HG03135 (cell line): ENCODE data around the gene CHCHD6.

ENCODE experiments used
- ATAC-seq: cut with Tn5 transposase; IDR thresholded peaks from one replicate; pipeline ENCODE4 v1.9.1; 2021; ENCODE audit warnings: mild to moderate bottlenecking, moderate library complexity; ENCODE audit not compliant: unreplicated experiment

CHCHD6 gene, protein sequence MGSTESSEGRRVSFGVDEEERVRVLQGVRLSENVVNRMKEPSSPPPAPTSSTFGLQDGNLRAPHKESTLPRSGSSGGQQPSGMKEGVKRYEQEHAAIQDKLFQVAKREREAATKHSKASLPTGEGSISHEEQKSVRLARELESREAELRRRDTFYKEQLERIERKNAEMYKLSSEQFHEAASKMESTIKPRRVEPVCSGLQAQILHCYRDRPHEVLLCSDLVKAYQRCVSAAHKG

DNA sequence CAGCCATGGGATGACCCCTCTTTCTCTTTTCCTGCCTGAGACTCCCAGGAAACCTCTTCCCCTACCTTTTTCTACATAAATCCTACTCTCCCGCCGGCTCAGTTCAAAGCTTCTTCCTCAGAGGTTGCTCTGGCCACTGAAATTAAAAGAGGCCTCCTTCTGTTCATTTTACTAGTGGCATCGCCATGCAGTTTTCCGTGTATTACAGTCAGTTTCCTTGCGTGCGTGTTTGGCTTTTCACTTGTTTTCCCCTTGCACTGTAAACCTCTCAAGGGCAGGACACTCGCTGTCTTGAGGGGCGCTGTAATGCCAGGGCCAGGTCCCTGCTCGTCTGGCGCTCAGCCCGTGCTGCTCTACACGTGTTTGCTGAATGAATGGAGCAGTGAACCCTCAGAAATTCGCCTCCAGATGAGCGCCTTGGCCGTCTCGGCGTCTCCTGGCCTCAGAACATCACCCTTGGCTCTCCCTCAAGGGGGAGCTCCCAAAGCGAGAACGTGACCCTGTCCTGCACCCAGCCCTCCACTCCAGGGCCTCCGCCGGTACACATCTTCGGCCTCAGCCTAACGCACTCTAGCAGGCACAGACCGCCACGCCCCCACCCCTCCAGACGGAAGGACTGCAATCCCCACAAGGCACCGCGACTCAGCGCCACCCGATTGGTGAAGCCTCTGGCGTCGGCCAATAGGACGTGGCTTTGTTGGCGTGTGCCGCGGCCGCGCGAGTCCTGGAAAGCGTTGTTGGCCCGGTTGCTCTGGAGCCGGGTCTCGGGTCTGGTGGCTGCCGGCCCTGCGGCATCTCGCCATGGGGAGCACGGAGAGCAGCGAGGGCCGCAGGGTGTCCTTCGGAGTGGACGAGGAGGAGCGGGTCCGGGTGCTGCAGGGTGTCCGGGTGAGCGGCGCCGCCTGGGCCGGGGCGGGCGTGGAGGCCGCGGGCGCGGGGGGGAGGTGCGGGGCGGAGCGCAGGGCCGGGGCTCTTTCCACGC lies at the start of gene CHCHD6:
TSS of gene CHCHD6 (plus strand) at position 729 of the 982 bp plus-strand sequence. CDS start at position 802, 73 bp downstream.
- ATAC-seq, result peak; percentile 95

DNA sequence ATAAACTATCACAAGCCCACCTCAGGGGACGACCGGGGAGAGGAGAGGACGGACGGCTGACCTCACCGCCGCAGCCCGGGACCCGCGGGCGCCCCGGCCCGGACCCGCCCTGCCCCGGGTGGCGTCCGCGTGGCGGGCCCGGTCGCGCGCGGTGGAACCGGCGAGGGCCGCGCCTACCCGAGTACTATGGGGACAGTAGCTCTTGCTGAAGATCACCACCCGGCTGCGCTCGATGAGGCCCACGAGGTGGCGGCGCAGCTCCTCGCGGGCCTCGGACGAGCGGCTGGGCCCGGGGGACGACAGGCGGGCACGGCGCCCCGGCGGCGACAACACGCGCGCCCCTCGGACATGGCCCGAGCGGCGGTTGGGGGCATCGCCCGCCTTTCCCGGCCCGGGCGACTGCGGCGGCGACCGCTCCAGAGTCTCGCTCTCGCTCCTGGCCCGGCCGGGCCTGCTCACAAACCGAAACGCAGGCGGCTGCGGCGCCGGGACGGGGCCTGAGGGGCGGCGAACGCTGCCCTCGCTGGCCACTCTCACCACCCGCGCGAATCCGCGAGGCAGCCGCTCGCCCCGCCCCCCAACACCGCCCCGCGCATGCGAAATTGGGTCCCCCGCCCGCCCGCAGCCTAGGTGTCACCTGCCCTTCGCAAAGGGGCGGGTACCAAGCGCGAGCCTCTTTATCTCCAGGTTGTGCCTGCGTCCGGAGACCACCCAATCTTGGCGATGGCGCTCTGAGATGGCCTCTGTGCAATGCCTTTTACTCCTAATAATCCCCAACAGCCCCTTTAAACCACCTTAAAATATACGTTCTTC lies 49.3 kb upstream of the CHCHD6 start, which contains the start of gene TXNRD3:
TSS of gene TXNRD3 (minus strand) at position 554 of the 813 bp plus-strand sequence.
- no peak for ATAC-seq

DNA sequence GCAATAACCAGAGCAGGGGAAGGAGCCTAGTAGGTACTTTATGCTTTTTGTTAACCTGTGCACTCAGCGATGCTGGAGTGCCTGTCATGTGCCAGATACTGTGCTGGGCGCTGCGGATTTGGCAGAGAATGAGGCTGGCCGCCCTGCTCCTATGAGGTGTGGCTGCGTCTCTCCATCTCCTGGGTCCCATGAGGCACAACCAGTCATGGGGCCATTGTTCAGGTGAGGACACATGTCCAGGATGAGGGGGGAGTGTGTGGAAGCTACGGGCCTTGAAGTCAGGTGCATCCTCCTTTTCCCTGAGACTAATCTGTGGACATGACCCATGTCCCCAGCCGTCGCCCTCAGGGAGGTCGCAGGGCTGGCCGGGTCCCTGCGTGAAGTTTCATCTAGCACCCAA lies 48.2 kb upstream of the CHCHD6 start:
- no peak for ATAC-seq

DNA sequence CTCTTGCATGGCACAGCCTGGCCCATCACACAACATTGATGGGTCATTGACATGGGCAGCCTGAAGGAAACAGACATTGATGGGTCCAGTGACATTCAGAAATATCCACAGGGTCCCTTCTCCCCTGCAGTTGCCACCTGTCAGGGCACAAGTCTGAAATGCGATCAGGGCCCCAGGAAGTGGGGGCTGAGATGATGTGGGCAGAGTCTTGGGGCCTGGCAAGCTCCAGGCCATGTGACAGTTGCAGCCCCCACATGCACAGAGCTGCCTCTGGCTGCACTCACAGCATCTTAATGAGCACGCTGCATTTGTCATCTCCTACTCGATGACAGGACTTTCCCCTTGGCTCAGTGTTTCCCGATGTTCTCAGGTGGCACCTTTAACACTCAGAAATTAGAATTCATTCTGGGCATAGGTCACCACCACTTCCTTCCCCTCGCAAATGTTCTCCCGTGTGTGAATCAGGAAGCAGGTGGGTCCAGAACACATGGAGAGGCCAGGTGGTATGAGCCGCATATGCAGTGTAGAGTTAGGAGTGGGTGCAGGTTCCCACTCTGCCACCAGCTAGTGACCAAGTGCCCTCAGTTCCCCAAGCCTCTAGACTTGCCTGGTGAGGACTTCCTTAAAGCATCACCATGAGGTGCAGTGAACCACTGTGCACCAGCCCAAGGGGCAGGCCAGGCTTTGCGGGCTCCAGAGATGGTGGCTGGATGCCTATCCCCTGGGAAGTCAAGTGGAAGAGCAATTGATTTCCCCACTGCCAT lies 47.5 kb upstream of the CHCHD6 start:
- ATAC-seq, result no peak

DNA sequence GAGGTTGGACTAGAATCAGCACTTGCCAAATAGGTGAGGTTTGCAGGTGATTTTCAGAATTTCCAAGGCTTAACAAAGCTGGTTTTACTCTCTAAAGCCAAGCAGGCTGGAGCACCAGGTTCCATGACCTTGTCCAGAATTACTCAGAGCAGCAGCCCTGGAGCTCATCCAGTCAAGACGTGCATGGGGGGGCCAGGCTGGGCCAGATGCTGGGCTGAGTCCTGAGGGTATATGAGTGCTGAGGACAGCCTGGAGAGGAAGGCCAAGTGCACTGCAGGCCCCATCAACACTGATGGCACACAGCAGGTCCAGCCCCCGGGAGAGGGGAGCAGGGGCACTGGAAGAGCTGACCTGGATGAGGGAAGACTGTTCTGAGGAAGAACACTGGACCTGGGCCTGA lies 46.1 kb upstream of the CHCHD6 start:
- ATAC-seq, result no peak

DNA sequence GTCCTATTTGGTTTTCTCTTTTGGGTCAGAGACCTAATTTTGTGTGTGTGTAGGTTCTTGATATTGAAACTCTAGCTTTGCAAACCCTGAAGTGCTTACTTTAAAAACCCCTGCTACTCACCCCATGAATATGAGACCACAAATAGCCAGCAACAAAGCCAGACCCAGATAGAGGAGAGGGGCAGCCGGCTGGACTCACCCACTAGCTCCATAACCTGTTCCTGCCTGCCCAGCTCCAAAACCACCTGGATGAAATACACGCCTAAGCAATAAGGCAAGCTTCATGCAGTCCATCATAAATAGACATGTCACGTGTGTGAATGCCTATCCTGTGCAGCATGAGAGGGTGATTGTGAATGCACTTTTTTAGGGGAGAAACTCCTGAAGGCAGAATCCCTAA lies 45.5 kb upstream of the CHCHD6 start:
- ATAC-seq, result no peak

DNA sequence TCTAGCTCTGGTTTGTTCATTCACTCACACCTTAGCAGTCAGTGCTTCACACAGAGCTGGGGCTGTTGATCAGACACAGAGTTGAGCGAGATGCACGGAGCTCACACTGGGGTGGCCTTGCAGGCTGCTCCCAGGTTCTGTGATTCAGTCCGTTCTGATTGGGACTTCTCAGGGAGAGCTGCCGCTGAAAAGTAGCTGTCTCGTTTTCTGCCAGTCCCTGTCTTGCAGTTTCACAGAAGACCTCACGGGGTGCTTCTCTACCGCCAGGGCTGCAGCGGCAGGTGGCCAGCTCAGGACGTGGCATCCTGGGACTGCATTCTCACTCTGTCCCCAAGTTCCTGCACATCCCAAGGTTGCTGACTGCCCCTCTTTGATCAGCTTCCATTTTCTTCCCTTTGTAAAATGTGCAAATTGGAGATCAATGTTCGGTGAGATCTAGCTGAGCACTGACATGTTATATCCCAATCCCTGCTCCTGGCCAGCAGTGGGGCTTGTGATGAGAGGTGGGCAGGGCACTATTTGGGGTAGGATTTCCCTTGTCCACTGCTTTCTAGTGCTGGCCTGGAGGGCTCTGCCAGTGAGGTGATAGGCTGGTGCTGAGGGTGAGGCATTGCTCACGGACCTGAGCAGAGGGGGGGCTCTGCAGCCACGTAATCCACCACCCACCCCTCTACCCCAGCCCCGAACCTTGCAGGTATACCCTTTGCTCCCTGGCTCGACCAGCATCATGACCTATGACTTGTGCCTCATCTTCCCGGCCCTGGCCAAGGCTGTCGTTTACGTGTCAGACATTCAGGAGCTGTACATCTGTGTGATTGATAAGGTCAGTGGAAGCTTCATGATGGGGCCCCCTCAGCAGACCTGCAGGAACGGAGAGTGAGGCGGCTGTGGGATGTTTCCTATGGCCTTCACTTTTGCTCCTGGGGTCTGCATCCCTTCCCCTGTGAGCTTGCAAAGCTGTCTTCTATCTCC lies 43.8 kb upstream of the CHCHD6 start:
- no peak for ATAC-seq

DNA sequence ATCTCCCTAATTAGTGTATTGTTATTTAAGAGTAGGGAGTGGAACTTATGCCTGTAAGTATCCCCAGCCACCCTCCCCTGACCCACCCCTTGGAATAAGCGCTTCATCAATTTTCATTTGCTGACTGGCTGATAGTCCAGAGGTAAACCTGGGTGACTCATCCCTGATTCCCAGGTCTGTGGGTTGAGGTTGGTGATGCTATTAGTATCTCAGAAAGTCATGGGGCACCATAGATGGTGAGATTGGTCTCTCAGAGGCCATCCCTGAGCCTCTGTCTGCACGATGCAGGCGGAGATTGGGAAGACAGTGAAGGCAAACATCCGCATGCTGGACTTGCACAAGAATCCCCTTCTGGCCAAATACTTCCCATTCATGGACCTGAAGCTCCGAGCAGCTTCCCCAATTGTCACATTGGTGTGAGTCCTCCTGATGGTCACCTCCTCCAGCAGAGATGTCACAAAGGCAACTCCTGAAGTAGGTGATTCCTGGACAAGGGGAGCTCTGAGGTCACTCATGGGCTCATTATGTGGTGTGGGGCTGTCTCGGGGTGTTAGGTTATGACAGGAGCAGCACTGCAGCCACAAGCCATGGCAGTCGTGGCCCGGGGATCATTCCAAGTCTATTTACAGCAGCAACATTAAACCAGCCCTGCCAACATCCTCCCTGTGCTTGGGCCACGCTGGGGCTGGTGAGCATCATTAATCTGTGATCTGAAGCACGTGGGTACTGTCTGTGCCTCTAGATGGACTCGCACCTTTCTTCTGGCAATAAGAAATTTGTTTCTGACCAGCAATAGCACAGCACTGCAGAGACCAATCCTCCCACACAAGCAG lies 42.3 kb upstream of the CHCHD6 start:
- no peak for ATAC-seq

DNA sequence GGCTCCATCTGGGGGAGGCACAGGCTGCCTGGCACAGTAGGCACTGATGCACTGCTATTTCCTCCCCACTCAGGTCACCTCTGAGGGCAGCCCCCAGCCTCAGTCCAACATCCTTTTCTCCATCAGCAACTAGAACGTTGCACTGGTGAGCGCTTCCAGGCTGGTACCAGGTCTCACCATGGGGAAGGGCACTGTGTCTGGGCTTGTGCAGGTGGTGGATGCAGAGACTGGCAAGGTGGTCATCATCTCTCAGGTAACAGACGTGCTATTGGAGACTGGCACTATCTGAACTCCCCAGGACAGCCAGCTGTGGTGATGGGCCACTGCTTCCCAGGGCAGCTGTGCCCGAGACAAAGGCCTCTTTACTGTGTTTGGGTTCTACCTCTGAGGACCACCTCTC lies 40.8 kb upstream of the CHCHD6 start:
- ATAC-seq, result no peak

DNA sequence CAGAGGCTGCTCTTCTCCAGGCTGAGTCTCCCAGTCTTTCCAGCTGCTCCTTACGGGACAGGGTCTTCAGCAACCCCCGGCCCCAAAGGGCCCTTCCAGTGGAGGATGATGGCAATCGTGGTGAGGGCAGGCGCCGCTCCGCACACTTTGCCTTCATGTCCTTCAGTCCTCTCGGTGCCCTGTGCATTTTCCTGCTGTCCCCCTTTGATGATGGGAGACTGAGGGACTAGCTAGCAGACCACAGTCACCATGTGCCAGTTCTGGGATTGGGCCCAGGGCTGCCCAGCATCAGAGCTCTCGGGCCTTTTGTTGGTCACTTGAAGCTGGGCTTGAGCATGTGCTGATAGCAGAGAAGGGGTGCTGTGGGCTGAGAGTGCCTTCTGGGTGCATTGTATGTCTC lies 40.3 kb upstream of the CHCHD6 start:
- ATAC-seq, result no peak

DNA sequence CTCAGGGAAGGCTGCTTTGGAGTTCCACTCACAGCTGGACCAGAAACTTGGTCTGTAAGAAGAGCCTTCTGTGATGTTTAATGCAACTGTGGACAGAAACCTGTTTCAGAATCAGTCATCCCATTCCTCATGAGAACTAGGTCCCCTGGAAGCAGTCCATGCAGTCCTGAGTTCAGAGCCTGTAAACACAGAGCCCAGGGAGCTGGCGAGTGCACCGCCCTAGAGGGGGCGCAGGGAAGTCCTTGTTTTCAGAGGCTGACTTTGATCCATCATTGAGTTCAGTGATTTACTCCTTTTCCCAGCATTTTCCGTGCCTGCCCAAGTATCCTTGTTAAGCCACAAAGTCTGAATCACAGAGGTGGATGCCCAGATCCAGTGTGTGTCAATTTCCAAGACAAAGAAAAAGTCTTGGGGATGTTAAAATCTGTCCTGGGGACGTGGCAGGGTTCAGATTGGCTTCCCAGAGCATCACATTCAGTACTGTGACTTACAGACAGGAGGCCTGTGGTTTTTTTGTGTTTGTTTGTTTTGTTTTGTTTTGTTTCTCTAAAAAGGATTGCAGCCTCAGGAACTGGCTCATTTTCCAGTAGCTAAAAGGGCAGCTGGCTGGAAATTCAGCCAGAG lies 39.3 kb upstream of the CHCHD6 start:
- no peak for ATAC-seq

DNA sequence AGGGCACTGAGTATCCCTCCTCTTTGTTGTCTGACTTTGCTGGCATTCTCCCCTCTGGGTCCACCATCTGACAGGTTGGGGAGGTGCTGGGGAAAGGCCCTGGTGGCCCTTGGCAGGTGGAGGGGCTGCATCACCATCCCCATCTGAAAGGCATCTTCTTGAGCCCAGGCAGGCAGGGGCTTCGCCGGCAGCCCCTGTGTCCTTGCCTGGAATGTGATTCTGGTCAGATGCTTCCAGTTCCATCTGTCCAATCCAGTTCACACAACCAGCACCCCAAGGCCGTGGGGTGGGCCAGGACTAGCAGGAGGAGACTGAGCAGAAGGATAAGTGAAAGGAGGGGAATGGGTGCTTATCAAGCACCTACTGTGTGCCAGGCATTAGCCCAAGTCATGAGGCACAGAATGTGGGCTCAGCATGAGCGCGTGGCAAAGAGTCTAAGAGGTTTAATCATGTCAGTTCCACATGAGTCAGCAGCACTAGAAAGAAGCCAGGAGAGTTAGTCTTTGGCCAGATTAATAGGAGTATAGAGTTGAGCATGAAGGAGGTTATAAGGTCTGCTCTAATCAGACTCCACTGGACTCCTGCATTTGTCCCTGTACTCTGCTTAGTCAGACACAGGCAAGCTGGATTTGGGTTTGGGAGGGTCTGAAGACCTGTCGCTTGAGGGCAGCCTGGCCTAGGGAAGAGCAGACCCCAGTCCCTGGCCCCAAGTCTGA lies 38.7 kb upstream of the CHCHD6 start:
- ATAC-seq, result no peak

DNA sequence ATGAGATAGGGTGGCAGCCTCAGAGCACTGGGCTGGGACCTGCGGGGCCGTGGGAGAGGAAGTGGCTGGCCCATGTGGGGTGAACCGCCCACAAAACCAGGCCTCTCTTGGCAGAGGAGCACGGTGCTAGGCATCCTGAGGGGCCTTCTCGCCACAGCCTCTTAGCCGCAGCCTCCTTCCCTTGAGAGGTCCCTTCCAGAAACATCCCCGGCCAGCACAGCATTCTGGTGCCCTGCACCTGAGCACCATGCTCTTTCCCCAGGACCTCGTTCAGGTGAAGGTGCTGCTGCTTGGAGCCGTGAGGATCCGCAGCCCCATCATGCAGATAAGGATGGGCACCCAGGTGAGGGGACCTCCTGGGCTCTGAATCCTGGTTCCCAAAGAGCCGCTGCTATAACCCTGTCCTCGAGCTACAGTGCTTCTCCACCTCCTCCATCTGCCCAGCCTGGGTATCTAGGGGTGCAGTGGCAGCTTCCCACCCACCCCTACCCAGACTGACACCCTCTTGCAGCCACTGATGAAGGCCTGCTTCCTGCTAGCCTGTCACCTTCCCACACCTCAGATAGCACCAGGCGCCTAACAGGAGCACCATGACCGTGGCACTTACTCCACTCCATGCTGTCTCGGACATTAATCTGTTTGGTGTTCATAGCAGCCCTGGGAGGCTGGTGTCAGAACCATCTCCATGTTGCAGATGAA lies 37.9 kb upstream of the CHCHD6 start:
- ATAC-seq, result no peak

DNA sequence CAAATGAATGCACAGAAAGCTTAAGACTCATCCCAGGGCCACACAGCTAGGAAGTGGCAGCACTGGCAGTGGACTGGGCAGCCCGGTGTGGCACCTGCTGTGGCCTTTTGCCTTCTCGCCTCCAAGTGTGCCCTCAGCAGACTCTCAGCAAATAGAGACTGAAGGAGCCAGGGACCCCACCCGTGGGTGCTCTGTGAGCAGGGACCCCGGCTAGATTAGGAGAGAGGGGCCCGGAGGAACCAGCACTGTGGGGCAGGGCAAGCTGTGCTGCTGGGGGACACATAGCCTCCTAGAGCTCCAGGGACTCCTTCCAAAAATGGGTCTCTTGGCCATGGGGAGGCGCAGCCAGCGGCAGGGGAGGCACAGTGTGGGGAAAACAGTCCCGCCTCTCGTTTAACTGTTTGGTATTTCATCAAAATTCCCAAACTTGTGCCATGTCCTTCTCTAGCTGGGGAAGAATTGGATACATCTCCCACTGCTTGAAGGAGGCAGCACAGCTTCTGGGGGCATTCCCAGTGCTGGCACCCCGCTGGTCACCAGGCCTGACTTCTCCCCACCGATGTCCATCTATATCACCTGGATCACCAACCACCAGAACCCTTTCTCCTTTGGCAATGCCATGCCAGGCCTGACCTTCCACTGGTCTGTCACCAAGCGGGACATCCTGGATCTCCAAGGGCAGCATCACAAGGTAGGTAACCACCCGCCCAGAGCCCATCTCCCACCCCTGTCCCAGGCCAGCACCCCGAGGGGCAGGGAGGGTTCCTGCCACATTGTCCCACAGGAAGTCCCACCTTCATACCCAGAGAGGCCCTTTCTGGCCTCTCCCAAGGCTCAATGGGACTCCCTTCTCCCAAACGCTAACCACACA lies 37.1 kb upstream of the CHCHD6 start:
- no peak for ATAC-seq

DNA sequence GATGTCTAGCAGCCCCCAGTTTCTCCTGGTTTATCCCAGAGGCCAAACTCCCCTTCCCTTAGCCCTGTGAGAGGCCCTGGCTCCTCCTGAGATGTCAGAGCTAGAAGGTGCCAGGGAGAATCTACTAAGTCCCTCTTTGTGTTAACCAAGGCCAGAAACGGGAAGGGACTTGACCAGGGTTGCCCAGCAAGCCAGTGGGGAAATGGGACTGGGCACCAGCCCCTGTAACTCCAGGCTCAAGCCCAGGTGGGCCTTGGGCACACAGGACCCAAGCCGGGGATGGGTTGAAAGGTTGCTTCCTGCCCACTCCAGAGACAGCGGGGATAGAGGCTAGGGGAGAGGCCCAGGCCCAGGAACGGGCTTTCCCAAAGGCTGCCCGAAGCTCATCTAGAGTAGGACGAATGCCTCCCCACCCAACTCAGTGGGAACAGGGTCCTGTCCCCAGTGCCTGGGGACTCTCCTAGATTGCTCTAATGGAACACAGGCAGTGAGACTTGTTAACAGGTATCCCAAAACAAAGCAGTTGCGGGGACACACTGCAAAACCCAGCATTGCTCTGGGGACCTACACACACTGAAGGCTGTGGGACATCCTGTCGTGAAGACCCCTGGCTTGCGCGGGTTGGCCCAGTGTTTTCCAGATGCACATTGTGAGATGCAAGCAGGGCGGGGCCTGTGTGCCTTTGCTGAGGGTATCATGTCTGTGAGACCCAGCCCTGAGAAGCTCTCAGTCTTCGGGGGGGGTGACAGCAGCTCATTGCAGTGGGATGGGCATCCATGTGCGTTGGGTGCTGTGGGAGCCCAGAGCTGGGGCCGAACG lies 36.2 kb upstream of the CHCHD6 start:
- no peak for ATAC-seq
